GM19025 (cell line): ENCODE data around the gene ATP2A1.

Source experiments
- ATAC-seq: cut with Tn5 transposase; IDR thresholded peaks from one replicate; pipeline ENCODE4 v1.9.1; 2021; ENCODE audit warnings: mild to moderate bottlenecking, low read depth, moderate library complexity; ENCODE audit not compliant: unreplicated experiment

ATP2A1 gene

DNA sequence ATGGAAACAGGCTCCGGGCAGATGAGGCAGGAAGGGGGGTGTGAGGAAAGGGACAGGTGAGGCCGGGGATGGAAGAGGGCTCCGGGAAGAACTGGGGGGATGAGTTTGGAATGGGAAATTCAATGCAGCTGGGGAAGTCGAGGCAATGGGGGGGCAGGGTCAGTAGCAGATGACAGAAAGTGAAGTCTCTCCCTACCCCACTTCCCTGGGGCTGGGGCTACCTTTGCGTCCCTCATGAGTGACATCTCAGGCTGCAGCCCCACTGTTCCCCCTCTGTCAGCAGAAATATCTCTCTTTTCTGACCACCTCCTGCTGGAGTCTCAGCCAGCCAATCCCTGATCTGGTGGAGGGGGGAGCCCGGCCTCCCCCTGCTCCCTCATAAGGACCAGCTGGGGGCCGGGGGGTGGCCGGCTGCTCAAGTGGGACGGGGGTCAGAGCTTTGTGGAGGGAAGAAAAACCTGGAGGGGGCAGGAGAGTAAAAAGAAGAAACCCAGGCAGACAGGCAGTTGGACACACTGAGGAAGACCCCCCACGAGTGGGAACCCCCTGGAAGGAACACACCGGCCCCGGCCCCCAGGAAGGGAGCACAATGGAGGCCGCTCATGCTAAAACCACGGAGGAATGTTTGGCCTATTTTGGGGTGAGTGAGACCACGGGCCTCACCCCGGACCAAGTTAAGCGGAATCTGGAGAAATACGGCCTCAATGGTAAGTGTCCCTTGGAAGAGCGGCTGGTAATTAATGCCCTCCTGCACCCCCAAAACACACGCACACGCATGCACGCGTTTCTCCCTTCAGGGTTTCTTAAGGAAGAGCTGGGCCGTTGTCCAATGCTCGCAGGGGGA, at the start of gene ATP2A1:
TSS of gene ATP2A1 (plus strand) at position 406 of the 844 bp plus-strand sequence. CDS start at position 590, 184 bp downstream.
- no peak for ATAC-seq

DNA sequence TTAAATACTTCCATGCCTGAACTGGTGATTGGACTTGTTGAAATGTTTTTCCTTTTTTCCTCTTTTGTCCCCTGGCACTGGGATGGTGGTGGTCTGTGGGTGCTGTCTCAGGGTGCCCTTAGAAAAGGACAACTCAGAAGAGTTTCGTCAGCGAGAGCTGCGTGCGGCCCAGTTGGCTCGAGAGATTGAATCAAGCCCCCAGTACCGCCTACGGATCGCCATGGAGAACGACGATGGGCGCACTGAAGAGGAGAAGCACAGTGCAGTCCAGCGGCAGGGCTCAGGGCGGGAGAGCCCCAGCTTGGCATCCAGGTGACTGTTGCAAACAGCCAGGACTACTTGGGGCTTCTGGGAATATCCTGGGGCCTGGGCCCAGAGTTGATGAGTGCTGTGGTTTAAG, 48.5 kb upstream of the ATP2A1 start:
- no peak for ATAC-seq

DNA sequence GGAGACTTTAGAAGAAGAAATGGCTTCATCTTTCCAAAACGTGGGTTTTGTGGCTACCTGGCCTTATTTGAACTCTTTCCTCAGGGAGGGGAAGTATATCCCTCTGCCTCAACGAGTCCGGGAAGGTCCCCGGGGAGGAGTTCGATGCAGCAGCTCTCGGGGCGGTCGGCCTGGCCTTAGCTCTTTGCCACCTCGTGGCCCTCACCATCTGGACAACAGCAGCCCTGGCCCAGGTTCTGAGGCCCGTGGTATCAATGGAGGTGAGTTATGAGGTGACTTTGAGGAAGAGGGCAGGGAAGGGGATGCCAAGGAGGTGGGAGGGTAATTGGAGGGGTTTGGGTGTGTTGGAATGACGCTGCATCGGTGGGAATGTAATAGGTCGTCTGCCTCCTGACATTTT, 47.8 kb upstream of the ATP2A1 start:
- no peak for ATAC-seq

DNA sequence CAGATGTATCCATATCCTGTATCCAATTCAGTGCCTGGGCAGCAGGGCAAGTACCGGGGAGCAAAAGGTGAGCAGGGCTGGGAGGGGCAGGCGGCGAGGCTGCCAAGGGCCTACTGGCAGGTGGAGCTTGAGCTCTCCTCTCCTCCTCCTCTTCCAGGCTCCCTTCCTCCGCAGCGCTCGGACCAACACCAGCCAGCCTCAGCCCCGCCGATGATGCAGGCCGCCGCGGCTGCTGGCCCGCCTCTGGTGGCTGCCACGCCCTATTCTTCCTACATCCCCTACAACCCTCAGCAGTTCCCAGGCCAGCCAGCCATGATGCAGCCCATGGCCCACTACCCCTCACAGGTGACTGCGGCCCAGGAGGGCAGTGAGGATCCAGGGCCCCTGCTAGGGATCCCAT, 43.9 kb upstream of the ATP2A1 start:
- ATAC-seq: no peak

DNA sequence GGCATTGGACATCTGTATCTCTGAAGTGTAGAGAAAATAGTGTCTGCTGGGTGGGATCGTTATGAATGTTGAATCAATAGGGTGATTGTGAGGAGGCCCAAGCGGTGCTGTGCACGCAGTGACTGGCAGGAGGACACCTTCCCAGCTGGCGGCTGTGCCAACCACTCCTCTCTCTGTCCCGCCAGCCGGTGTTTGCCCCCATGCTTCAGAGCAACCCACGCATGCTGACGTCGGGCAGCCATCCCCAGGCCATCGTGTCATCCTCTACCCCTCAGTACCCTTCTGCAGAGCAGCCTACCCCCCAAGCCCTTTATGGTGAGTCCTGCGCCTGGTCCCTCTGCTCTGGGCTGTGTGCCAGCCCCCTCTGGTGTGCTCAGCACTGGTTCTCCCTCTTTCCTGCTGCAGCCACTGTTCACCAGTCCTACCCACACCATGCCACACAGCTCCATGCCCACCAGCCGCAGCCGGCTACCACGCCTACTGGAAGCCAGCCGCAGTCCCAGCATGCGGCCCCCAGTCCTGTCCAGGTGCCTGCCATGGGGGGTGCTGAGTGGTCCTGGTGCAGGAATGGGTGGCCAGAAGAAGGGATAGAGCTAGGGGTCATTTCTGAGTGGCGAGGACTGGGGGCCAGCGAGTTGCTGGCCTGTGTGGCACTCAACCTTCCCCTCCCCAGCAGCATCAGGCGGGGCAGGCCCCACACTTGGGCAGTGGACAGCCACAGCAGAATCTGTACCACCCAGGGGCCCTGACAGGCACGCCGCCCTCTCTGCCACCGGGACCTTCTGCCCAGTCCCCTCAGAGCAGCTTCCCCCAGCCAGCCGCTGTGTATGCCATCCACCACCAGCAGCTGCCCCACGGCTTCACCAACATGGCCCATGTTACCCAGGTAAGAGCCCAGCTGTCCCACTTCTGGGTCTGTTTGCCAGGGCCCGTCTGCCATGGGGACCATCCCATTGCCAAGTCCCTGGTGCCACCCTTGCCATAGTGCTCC, 43.1 kb upstream of the ATP2A1 start:
- no peak for ATAC-seq

DNA sequence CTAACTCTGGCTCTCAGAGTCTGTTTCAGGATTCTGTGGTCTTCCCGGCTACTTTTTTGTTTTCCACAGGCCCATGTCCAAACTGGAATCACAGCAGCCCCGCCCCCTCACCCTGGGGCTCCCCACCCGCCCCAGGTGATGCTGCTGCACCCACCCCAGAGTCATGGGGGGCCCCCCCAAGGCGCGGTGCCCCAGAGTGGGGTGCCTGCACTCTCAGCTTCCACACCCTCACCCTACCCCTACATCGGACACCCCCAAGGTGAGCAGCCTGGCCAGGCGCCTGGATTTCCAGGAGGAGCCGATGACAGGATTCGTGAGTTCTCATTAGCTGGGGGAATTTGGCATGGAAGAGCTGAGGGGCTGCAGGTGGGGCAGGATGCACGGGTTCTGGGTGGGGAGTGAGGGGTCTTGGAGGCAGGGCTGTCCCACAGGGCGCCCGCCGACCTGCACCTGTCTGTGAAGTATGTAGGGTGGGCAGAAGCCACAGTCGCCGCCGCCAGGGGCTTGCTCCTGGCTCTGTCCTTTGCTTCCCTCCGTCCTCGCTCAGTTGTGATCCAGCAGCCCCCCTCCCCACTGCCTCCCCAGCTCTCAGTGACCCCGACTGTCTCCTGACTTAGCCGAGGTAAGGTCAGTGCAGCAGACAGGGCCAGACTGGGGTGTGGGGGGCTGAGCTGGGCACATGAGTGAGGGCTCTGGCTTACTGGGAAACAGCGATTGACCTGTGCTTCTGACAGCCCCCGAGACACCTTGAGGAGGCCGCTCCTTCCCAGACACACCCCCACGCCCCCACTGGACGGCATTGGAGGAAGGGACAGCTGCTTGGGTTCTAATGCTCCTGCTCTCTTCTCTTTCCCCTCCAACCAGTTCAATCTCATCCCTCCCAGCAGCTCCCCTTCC, 42.2 kb upstream of the ATP2A1 start:
- no peak for ATAC-seq

DNA sequence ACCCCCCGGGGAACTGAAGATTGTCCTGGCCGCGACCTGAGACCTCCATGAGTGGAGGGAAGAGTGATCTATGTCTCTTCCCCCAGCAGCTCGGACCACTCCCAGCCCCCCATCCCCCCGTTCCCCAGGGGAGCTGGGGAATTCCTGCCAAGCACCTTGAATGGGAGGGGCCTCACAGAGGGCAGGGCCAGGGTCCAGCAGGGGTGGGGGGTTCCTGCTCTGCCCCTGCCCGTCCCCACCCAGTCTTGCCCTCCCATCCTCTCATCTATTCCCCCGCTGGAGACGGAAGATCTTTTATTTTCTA, 41.6 kb upstream of the ATP2A1 start:
- no peak for ATAC-seq

DNA sequence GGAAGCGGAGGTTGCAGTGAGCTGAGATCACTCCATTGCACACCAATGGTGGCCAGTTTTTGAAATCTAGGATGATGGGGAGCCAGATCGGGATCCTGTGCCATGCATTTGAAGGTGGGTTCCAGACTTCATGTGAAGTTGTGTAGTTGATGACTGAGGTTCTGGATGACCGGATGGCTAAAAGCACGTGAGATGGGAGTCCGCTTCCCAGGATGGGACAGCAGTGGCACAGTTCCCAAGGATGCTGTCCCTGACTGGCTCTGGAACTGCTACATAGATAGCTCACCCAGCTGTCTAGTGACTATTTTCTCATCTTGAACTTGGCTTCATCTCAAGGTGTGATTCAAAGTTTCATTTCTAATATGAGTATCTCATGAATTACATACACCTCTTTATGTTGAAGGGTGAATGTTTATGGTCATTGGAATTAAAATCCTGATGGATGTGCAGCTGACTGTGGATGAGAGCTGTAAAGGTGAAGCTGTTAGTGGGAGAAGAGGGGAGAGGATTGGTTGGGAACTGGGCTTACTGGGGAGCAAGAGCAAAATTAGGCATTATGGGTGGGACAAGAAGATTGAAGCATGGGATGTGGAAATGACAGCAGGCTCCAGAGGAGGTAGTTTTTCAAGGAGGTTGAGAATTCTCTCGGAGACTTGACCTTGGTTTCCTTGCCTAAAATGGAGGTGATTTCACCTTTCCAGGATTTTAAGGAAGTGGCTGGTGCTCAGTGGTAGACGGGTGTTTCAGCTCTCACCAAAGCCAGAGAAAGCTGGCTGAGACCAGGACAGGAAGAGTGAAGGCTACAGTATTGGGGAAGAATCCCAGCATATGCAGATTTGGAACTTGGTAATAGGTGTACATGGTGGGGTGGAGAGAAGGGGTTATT, 40.4 kb upstream of the ATP2A1 start:
- no peak for ATAC-seq

DNA sequence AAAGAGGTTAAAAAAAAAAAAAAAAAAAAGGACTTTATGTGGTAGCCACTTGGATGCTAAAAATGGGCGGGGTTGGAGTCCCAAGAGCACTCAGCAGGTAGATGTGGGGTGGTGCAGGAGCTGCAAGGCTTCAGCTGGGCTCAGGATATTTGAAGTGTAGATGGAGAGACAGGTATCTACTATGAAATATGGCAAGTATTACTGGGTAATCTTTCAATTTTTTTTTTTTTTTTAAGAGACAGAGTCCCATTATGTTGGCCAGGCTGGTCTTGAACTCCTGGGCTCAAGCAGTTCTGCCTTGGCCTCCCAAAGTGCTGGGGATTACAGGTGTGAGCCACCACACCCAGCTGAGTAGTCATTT, 39.8 kb upstream of the ATP2A1 start:
- ATAC-seq: no peak

DNA sequence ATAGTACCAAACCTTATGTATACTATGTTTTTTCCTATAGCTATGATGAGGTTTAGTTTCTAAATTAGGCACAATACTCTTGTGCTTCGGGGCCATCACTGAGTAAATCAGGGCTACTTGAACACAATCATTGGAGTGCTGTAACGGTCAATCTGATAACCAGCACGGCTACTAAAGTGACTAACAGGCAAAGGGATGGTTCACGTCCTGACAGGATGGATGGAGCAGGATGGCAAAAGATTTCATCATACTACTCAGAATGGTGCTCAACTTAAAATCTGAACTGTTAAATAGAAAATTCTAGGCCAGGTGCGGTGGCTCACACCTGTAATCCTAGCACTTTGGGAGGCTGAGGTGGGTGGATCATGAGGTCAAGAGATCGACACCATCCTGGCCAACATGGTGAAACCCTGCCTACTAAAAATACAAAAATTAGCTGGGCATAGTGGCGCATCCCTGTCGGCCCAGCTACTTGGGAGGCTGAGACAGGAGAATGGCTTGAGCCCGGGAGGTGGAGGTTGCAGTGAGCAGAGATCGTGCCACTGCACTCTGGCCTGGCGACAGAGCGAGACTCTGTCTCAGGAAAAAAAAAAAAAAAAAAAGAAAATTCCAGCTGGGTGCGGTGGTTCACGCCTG, 39.2 kb upstream of the ATP2A1 start:
- ATAC-seq: no peak

DNA sequence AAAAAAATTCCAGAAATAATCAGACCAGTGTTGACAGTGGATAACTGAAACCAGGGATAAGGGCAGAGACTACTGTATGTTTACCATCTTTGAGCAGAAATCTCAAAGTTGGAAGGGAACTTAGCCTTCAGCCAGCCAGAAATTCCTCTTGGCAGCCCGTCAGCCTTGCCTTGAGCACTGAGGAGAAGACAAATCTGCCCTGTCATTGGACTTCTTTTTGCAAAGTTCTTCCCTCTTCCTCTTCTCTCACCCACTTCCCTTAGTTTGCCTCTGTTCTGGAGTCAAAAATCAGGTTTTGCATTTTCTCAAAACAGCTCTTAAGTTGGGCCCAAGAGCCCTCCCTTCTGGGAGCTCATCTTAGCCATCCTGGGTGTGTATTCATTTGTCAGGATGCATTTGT, 38.4 kb upstream of the ATP2A1 start:
- ATAC-seq: no peak

DNA sequence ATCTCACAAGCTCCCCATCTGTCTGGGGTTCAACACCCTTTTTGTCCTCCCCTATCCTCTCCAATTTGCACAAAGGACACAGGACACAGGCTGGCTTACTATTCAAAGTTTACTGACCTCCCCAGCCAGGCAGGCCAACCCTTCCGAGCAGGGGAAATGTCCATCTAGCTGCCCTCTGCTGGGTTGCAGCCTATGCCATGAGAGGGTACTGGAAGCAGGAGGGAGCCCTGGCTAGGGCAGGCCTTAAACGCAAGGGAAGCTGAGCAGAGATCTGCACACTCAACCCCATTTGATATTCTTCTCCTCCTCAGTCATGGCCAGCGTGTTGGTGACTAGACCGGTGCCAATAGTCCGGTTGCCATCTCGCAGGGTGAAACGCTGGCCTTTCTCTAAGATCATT, 35.6 kb upstream of the ATP2A1 start:
- no peak for ATAC-seq

DNA sequence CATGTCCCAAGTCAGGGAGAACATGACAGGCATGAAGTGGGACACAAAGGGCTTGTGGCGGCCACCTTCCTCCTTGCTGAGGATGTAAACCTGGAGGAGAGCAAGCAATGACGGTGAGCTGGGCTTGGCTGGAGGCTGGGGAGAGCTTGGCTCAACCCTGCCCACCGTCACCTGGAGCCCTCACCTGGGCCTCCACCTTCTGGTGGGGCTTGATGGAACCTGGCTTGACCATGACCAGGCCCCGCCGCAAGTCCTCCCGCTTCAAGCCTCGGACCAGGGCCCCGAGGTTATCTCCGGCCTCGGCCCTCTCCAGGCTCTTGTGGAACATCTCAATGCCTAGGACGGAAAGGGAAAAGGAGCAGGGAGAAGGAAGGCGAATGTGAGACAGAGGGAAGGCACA, 34.5 kb upstream of the ATP2A1 start:
- no peak for ATAC-seq

DNA sequence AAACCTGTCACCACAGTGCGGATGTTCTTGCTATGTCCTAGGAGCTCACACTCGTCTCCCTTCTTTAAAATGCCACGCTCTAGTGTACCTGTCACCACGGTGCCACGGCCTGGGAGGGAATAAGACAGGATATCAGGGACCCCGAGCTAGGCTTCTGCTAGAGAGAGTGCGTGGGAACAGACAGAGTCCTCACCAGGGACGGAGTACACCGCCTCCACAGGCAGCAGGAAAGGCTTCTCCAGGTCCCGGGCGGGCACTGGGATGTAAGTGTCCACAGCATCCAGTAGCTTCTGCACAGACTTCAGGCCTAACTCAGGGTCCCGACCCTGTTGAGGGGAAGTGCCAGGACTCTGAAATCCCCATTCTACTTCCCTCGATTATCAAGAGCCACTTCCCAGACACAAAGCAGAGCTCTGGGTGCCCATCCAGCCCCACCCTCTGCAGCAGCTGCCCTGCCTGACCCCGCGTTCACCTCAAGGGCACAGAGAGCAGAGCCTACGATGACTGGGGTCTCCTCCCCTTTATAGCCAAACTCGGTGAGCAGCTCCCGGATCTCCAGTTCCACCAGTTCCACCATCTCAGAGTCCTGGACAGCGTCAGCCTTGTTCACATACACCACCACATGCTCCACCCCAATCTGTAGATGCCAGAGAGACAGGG, 33.9 kb upstream of the ATP2A1 start:
- no peak for ATAC-seq

DNA sequence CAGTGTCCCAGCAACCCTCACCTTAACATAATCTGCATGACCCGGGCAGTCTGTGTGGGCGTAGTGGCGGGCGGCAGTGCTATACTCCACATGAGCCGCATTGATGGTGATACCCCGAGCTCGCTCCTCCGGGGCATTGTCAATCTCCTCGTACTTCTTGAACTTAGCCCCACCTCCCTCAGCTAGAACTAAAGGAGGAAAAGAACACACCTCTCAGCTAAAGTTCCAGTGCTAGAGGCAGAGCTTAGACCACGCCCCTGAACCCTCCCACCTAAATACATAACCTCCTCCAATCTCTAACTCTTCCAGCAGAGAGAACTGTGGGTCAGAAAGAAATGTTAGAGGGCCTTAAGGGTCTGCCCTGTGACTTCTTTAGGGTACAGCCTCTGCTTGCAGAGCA, 33.0 kb upstream of the ATP2A1 start:
- no peak for ATAC-seq

DNA sequence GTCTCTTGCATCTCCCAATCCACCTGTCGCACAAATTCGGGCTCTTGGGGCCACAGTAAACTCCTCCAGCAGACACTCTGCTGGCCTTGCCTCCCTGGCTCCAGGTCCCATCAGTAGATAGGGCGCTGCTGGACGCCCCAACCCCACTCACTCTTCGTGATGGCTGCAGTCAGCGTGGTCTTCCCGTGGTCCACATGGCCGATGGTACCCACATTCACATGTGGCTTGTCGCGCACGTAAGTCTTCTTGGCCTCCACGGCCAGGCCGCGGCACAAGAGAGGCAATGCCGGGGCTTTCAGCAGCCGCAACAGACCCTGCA, 32.6 kb upstream of the ATP2A1 start:
- ATAC-seq: no peak

DNA sequence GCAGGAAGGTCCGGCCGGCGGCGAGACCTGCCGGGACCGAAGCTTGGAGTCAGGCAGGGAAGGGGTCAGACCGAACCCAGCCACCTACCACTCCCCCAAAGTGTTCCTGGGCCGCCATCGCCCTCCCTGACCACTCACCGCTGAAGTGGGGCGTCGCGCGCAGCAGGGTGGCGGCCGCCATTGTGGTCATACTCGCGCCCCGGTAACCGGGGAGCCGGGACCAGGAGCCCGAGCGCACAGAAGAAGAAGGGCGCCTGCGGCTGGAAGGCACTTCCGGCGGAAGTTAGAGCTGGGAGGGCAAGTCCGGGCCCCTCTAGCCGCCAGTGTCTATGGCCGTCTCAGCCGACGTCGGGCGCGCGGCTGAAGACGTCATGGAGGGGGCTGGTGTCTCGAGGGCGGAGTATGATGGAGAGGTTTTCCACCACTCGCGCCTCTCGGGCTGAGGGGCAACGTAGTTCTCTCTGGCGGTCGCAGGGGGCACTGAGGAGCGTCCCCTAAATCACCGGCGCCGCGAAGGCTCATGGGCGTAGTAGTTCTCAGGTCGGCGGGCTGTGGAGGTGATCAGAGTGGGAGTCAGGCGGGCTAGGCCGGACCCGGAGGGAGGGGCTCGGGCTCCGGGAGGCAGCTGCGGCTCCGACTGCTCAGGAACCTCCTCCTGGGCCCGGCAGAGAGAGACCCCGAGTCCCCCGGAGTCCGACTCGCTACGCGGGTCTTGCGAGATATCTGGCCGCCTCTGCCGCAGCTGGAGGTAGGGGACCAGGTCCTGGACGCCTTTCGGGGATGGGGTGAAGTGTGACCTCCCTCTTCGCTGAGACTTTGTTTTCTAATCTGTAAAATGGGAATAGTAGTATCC, 32.0 kb upstream of the ATP2A1 start, which contains the start of gene TUFM:
TSS of gene TUFM (minus strand) at position 269 of the 853 bp plus-strand sequence. CDS start at position 190, 79 bp downstream.
- peak; percentile 89 for ATAC-seq

DNA sequence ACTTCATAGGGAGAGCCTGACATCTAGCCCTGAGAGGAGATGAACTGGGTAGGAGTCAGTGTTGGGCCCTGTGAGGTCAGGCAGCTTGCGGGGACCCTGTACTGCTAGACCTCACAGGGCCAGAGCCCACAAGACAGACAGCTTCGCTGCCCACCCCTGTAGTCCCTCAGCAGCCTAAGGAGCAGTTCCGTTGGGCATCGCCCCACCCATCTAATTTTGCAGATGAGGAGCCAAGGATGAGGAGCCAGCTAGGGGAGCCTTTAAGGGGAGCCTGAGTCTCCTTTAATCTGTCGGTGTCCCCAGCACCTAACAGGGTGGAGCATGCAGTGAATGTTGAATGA, 31.4 kb upstream of the ATP2A1 start:
- no peak for ATAC-seq
